Stimulated activated CD8-positive, alpha-beta memory T cell treated with anti-CD3 and anti-CD28 coated beads, Interleukin-4, amount 100 ng/mL, for 48 hours (primary cell): ENCODE measurements around the gene SLC43A1.

Source experiments
- DNase-seq: peaks from one replicate; pipeline ENCODE4 v3.0.0-alpha.2; 2020

SLC43A1 gene

DNA sequence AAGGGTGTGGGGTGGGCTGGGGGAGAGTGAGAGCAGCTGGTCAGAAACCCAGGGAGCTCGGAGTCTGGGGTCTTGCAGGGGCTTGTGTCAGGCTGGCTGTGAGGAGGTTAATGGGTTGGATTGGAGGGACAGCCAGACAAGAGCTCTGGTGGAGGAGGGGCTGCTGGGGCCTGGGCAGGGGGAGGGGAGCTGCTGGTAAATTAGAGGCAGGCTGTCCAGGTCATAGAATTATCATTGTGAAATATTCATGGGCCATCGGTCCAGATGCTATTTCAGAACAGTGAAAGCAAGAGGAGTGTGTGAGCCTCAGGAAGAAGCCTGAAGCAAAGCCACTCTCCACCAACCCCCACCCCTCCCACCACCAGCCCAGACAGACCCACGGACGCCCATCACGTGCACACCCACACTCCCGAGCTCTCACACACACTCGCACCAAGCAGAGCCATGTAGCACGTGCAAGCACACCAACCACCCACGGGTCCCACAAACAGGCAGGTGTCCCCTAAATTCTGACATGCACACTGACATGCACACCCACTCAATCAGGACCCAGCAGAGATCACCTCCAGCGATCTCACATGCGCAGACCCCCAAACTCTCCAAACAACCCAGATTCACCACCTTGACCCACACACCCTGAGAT lies 36.4 kb downstream of the SLC43A1 start:
- DNase-seq, result no peak

DNA sequence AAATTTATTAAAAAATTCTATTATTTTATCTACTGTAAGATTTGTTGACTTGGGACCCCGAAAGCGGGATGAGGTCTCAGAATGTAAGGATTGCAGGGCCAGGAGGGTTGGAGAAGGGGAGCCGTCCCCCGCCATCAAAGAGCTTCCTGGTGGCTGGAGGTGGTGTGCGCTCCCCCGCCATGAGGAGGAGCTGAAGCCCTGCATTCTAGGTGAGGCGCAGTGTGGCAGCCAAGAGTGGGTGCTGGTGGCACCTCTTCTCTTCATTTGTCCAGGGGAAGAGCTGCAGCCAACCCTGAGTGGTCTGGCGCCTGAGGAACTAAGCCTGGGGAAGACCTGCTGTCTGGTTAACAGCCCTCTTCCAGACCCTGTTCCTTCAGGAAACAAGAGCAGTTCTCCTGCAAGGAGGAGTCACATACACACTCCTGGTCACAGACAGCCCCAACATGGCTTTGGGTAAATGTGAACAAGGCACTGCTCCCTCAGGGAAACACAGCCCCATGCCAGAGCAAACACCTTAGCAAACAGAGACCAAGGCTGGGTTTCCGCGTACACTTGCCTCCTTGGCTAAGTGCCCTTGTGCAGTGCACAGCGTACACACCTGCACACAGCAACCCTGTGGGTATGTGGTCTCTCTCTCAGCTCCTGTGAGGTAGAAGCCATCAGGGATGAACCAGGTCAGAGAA lies 37.9 kb downstream of the SLC43A1 start:
- DNase-seq, result no peak

DNA sequence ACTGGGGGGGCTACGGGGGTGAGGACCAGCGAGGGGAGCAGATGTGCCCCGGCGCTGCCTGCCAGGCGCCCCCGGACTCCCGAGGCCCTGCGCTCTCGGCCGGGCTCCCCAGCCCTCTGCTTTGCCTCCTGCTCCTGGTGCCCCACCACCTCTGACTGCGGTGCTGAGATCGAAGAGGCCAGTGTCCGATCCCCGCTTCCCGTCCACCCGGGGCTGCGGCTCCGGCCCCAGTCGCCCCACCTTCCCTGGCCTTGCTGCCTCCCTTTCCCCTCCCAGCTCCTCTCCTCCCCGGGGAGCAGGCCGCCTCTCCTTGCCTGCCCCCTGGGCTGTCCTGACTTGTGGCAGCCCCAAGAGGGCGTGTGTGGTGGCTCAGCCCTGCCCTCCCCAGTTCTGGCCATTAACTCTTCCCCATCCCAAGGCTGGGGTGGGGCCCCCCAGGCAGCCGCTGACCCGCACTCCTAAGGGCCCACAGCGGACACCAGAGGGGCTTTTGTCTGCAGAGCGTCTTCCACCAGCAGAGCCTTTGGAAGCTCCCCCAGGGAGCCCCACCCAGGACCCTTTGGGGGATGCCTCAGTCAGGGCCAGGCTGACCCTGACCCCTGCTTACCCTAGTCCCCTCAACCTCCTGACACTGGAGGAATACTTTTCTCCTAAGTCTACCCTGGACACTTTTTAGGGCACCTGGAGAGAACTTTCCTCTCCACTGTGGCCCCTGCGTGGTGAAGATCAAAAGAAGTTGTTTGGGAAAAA lies 38.6 kb downstream of the SLC43A1 start:
- DNase-seq, result peak; percentile 53

DNA sequence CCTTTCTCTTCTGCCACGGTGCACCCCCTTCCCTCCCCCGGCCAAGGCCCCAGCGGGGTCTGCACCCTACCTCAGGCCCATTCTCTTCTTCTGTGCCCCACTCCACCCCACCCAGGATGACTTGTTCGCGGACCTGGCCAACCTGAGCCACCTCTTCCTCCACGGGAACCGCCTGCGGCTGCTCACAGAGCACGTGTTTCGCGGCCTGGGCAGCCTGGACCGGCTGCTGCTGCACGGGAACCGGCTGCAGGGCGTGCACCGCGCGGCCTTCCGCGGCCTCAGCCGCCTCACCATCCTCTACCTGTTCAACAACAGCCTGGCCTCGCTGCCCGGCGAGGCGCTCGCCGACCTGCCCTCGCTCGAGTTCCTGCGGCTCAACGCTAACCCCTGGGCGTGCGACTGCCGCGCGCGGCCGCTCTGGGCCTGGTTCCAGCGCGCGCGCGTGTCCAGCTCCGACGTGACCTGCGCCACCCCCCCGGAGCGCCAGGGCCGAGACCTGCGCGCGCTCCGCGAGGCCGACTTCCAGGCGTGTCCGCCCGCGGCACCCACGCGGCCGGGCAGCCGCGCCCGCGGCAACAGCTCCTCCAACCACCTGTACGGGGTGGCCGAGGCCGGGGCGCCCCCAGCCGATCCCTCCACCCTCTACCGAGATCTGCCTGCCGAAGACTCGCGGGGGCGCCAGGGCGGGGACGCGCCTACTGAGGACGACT lies 39.3 kb downstream of the SLC43A1 start:
- DNase-seq, result peak; percentile 50

DNA sequence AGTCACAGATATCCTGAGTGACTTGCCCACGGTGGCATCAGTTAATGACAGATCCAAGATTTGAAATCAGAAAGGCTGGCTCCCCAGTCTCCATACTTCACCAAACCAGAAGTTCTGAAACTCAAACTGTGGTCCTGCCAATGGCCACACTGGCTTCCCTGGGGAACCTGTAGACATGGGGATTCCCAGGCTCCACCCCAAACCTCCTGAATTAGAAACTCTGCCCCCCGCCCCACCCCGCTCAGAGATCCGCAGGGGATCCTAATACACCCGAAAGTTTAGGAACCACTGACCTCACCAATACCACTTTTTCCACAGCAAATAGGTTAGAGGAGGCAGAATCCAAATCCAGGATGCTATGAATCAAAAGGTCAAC lies 39.8 kb downstream of the SLC43A1 start:
- no peak for DNase-seq

DNA sequence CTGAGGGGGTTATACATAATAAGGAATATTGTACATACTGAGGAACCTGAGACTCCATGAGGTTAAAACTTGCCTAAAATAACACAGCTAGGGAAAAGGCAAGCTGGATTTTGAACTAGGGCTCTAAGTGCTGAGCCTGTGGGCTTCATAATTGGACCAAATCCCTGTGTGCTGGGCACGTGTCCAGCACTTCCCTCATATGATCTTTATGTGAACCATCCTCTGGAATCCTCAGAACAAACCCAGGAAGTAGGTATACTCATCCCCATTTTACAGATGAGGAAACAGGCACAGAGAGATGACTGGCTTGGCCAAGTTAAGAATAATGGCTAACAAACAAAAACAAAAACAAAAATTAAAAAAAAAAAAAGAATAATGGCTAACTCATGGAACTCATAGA lies 40.3 kb downstream of the SLC43A1 start:
- no peak for DNase-seq

DNA sequence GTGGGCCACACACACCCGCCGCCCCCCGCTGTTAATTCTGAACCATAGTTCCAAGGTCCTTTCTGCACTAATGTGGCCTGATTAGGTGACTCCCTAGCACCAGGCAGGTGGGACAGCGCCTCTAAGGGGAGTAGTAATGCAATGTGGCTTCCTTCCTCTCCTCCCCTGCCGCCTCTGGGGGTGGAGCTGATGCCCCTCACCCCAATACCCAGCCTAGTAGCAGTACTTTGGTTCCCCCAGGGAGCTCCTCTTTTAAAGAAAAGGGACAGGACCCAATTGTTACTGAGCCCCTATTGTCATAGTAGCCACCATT lies 40.7 kb downstream of the SLC43A1 start:
- DNase-seq, result no peak

DNA sequence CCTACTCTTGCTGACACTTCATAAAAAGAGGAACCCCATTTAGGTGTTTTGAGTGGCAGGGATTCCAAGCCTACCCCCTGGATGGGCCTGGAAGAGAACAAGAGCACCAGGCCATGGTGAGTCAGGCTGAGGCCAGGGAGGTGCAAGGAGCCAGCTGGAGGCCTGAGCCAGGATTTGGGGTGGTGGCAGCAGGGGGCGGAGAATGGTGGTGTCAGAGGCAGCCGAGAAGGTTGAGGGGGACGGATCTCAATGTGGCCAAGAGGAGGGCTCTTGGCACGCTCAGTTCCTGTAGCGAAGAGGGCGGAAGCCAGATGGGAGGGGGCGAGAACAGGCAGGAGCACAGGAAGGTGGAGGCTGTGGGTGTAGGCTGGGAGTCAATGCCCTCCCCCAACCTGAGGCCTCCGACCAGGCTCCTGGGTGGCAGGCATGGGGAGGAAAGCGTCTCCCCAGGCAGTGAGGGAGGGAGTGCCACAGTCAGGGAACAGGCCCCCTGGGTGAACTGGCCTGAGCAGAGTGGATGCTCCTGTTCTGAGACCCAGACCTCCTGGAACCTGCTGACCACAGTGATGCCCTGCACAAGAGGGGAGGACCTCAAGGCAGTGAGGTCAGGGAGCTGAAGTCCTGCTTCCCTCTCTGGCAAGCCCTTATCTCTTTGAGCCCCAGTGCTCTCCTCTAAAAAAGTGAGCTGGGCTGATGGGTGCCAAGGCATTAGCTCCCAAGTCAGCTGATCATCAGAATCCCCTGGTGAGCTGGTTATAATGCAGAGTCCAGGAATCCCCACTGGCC lies 41.3 kb downstream of the SLC43A1 start:
- peak; percentile 51 for DNase-seq

DNA sequence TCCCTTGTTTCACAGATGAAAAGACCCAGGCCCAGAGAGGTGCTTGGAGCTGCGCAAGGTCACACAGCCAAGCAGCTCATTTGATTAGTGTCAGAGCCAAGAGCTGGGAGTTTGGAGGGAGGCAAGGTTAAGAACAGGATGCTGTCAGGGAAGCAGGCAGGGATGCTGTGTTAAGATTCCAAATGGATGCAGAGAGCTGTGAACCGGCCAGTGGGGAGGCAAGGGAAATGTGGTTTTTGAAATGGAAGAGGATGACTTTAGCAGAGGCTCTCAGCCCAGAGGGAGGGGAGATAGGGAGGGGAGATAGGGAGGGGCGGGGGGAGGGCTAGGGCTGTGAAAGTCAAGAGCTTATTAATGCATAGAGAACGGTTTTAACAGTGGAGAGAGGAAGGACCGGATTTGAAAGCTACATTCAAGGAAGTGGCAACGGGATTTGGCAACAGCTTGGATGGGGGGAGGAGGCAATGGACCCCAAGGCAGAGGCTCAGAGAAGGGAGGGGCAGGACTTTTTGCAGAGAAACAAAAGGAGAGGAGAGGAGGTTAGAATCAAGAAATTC lies 42.1 kb downstream of the SLC43A1 start:
- no peak for DNase-seq

DNA sequence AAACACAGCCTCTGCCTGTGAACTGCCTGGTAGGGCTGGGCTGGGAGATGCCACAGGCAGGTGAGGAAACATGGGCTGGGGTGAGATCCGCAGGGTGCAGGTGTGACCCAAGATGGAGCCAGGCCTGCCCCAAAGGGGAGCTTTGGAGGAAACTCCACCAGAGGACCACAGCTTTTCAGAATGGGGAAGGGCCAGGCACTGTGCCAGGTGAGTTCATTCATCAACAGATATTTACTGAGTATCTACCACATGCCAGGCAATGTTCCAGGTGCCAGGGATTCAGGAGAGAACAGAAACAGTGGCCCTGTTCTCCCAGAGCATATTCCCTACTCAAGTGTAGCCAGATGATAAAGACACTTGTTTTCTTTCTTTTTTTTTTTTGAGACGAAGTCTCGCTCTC lies 44.0 kb downstream of the SLC43A1 start:
- no peak for DNase-seq

DNA sequence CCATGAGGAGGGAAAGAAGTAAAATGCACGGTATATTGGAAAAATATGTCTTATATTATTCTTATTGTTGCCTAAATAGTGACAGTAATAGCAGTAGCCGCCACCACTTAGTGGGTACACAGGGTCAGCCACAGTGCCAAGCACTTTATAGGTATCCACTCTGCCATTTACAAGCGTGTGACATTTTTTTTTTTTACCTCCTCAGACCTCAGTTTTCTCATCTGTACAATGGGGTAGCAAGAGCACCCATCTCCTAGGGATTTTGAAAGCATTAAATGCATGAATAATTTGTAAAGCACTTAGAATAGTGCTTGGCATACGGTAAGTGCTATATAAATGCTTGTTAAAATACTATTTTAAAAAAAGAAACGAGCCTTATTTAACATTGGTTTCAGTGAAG lies 46.2 kb downstream of the SLC43A1 start:
- DNase-seq, result no peak

DNA sequence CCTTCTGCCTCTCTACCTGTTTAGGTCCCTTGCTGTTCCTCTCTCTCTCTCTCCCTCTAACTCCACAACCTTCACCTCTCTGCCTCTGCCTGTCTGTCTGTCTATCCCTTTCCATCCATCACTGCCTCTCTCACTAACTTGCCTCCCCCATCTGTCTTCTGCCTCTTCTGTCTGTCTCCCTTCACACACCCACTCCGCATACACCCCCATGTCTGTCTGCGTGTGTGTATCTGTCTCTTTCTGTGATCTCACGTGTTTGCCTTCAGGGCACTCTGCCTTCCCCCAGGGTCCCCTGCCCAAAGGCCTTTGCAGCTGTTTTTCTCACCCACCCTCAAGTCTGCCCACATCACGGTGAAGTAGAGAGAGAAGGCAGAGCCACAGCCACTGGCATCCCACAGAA lies 47.2 kb downstream of the SLC43A1 start:
- DNase-seq, result no peak

DNA sequence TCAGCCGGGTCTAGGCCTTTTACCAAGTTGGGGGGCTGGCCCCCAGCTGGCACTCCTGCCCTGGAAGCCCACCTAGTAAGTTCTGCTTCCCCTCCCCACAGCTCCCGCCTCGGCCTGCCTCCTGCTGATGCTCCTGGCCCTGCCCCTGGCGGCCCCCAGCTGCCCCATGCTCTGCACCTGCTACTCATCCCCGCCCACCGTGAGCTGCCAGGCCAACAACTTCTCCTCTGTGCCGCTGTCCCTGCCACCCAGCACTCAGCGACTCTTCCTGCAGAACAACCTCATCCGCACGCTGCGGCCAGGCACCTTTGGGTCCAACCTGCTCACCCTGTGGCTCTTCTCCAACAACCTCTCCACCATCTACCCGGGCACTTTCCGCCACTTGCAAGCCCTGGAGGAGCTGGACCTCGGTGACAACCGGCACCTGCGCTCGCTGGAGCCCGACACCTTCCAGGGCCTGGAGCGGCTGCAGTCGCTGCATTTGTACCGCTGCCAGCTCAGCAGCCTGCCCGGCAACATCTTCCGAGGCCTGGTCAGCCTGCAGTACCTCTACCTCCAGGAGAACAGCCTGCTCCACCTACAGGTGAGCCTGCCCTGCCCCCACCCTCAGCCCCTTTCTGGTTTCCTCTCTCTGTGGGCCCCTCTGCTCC lies 47.9 kb downstream of the SLC43A1 start:
- no peak for DNase-seq

DNA sequence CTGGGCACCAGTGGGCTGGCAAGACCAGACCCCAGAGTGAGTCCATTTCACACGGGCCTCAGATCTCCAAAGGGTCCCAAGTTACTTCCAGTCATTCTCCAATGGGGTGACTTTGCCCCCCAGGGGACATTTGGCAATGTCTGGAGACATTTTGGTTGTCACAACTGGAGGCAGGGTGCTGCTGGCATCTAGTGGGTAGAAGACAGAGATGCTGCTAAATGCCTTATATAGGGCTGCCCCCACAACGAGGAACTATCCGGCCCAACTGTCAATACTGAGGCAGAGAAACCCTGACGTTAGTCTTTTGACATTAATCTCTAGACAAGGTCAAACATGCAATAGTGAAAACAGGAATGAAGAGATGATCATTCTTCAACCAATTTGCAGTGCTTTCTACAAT lies 48.8 kb downstream of the SLC43A1 start:
- no peak for DNase-seq

DNA sequence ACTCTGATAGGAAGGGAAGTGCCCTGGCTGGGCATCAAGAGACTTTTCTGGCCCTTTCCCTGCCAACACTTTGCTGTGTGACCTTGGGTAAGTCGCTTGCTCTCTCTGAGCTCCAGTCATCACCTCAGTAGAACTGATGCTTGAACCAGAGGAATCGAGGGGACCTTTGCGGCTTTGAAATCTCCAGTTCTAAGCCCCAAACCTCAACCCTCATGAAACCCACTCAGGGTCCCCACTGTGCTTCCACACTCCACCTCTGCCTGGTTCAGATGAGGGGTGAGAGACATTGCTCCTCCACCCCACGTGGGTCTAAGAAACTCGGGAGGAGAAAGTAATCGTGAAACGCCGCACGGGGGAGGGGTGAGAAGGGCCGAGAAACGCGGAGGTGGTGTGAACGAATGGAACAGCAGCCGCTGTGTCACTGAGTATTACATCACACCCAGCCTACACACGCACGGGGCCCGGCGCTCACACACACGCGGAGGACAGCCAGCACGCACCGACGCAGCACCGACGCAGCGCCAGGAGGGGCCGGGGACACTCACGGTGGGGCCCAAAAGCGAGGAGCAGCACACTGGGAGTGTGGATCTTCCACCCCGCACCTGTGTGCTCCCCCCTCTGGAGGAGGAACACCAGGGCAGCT lies 50.8 kb downstream of the SLC43A1 start:
- DNase-seq, result no peak

DNA sequence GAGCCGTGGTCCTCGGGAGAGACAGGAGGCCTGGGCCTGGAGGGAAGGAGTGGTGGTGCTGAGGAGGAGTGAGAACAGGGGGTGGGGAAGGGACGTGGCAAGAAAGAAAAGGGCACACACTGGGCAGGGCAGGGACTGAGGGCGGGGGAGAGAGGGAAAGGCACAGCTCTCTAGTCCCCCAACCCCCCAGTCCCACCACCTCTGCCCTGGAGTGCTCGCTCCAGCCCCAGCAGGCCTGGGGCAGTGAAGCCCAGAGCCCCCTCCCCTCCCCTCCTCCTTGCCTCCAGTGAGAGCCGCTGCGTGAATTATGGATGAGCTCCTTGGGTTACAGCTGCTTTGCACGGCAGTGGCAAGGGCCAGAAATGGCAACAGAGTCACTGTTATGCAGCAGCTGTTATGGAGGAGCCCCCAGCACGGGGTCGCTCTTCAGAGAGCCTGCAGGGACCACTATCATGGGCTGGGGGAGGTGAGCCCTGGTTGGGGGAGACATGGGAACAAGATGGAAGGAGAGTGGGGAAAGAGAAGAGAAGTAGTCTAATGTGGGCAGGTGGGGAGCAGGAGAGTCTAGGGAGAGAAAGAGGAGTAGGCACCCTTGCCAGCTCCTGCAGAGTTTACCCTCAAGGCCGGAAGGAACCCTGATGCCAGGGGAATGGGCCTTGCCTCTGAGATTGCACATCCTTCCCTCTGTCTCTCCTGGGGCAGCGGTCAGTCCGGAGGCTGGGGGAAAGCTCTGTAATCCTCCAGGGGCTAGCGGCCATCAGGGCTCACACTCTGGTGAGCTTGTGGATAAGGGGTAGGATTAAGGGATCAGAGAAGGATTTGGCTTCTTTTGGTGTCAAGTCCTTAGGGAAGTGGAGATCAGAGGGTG lies 51.6 kb downstream of the SLC43A1 start:
- no peak for DNase-seq

DNA sequence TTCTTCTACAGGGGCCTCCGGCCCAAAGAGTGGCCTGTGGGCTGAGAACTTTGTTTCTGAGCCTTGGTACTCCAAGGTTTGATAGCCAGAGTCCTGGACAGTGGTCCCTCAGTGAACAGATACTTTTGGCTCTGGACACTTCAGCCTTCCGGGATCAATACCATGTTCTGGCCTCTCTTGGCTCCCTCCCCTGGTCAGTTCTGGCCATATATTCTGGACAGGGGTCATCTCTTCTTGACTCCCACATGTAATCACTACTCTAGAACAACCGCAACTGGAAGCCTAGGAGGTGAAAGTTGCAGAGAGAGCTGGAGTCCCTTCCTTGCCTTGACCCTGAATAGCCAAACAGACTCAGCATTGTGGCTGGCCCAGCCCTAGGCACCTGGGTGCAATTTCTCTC lies 52.9 kb downstream of the SLC43A1 start:
- DNase-seq, result no peak

DNA sequence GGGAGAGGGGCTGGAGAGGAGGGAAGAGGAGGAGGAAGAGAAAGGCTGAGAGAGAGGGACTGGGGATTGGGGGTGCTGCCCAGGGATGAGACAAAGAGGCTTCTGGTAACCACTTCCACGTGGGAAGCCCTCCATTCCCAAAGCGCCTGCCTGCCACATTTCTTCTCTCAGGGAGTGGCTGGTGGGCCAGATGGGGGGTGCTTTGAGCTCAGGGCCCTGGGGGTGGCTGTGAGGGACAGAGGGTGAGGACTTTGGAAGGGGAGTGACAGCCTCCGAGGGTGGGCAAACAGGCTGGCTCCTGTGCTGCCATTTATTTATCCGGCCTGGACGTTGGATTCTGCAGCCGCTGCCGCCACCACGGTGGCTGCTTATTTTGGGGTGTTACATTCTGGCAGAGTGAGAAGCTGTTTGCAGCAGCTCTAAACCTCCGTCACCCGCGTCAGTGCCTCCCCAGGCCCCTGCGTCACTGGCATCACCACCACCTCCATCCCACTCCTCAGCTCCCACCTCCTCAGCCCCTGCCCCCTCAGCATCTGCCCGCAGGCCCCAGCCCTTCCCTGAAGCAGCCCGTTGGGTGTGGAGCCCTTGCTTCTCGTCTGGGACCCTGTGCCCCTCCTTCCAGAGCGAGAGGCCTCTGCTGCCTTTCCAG lies 53.5 kb downstream of the SLC43A1 start:
- DNase-seq, result no peak

DNA sequence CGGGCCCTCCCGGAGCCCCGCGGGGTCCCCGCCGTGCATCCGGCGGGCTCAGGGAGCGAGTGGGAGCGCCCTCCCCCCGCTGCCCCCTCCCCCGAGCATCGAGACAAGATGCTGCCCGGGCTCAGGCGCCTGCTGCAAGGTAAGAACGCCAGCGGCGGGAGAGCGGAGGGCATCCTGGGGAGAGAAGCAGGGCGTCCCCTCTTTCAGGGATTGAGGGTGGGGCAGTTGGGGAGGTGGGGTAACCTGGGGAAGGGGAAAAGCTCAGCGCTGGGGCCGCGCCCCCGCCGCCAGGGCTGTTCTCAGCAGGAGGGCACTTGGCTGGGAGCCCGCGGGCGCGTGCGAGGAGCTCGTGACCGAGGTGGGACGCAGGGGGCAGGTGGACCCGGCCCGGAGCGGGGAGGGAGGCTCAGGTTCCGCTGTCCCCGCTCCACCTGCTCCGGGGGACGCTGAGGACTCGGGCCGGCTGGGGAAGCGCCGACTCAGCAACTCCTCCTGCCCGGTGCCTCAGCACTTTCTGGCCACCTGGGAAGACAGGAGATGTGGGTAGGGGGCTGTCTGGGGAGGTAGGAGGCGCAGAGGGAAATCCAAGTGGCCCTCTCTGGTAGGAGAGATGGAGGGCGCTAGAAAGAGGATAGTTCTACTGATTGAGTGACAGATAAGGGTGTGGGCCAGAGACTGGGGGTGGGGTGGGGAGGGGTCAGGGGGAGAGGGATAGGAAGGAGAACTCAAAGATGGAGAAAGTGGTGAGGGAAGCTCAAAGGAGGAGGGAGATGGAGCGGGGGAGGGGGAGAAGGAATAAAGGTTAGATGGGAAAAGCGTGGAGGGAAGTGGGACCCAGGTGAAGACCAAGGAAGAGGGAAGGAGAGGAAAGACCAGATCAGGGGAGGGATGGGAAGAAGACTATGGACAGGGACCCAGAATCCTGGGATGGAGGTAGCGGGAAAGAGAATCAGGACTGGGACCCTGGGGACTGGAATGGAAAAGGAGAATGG lies 54.4 kb downstream of the SLC43A1 start:
- no peak for DNase-seq
